GM21390 (cell line): ENCODE measurements around the gene SOX30.

Source experiments
- ATAC-seq: cut with Tn5 transposase; IDR thresholded peaks from one replicate; pipeline ENCODE4 v1.9.1; 2021; ENCODE audit not compliant: unreplicated experiment

SOX30 gene

DNA sequence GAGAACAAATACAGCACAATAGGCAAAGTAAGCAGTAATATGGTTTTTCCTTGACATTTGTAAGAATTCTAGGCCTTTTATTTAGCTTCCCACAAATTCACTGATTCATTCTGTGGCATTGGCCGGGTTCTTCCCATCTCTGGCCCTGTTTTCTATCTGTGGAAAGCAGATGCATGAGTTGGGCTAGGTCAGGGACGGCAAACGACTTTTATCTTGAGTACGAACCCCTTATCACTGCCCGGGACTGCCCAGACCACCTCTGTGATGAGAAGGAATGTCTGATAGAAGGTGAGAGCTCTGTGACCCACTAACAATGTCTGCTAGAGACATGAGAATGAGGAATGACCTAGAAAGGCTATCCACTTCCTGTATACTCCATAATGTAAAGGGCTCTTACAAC is 41.2 kb downstream of the SOX30 start:
- ATAC-seq: no peak

- ATAC-seq: no peak
Observed at GRCh38 chr5:157608972-157609565, 43.2 kb downstream of the SOX30 start.

GRCh38 chr5:157607371-157608161 is 44.7 kb downstream of the SOX30 start:
- ATAC-seq: no peak

- ATAC-seq: no peak
Observed at GRCh38 chr5:157606046-157606445, 46.2 kb downstream of the SOX30 start.

DNA sequence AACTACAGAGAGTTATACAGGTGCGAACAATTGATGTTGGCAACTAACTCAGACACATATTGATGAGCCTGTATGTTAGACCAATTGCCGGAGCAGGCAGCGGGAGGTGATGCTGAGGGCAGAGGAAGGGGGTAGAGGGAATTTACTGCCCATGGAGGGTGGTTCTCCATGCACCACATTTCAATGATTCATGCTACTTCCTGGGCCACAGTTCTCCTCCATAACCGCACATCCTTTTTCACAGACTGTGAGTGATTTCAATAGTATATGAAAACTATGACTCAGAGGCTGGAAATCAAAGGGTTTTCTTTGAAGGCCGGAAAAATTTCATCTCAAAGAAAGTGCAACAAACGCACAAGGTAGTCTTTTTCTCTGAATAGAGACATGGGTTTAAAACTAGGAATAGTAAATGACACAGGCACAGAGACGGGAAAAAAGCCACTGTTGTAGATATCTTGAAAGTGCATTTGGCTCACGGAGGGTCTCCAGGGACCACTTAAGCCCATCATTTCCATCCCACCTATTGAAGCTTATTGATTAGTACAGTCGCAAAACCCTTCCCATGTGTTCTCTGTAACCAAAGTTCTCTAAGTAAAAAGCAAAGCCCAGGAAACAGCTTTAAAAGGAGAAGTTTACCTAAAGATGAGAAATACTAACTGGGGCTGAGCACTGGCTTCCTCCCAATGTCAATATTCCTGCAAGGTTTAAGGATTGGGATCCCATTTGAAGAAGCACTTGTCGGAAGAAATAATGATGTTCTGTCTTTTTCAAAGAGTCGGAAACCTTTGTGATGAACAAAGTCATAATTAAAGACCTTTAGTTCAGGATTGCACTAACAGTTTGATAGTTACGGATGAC is 48.7 kb downstream of the SOX30 start:
- ATAC-seq: no peak

DNA sequence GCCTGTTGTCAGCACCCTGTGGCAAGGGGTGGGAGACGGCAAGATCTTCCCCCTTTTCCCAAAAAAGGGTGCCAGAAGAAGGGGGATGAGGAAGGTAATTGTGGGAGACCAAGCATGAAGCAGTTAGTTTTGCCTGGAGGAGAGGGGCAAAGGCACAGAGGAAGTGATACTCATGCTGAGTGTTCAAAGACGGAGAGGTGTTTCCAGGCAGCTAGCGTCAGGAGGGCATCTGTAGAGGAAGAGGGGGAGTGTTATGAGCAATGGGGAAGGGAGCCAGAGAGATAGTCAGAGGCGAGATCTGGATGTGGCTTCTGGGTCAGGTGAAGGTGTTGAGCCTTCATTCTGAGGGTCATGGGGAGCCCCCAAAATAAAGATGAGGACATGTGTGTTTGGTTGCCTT is 49.7 kb downstream of the SOX30 start:
- ATAC-seq: peak; percentile 55

GRCh38 chr5:157600252-157600651 is 52.0 kb downstream of the SOX30 start:
- ATAC-seq: no peak

- no peak for ATAC-seq
Observed at GRCh38 chr5:157599565-157599964, 52.7 kb downstream of the SOX30 start.

DNA sequence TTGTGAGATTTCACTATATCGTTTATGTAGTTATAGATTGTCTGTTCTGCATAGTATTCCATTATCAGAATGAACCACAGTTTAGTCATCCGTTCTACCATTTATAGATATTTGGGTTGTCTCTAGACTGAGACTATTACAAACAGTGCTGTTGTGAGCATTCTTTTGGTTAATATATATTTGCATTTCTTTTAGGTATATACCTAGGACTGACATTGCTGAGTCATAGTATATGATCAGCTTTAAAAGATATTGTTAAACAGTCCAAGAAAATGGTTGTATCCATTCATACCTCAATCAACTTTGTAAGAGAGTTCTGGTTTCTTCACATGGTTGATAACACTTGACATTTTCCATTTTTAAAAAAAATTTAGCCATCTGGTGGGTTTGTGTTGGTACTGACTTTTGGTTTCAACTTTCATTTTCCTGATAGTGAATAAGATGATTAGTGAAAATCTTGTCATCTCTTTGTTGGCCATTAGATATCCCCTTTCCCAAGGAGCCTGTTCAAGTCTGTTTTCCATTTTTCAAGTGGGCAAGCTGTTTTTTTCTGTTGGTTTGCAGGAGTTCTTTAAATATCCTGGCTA is 53.8 kb downstream of the SOX30 start:
- peak; percentile 22 for ATAC-seq

- ATAC-seq: no peak
Observed at GRCh38 chr5:157597277-157597676, 55.0 kb downstream of the SOX30 start.

GRCh38 chr5:157596487-157596886 is 55.8 kb downstream of the SOX30 start:
- ATAC-seq: peak; percentile 76

GRCh38 chr5:157594675-157595459 is 57.4 kb downstream of the SOX30 start:
- no peak for ATAC-seq

DNA sequence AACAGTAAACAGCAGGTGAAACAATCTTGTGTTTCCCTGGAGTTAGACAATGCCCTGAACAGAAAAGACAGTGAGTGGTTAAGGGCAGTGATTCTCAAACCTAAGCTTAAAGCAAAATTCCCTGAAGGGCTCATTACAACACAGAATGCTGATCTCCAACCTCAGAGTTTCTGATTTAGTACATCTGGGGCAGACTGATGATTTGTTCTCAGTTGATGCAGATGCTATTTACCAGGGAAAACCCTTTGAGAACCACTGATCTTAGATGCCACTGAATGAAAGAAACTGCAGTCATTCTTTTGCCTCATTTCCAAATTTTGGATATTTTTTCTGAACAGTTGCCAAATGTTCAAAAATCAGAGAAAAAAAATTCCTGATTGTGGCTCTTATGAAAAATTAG is 58.0 kb downstream of the SOX30 start:
- no peak for ATAC-seq

DNA sequence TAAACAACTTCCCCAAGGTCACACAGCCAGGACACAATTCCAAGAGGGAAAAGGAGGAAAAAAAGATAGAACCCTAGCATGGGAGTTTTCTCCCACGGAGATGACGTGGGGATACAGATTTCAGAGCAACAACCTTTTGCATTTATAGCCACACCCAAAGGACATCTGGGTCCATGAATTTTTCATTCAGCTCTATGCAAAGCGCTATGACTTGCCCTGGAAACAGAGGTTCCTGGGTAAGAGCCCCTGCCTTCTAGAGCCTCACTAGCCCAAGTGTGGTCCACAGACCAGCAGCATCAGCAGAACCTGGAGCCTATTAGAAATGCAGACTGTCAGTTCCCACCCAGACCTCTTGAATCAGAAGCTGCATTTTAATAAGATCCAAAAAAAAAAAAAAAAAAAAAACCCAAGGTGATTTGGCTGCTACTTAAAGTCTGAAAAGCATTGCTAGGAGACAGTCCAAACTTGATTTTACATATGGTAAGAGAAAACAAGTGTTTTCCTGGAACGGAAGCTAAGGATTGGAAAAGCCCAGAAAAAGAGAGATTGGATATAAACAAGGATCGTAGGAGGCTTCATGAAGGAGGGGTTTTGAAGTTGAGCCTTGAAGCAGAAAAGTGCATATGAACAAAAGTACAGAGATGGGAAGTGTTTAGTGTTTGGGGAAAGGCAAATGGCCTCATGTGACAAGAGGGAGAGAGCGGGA is 59.0 kb downstream of the SOX30 start:
- no peak for ATAC-seq

- no peak for ATAC-seq
Observed at GRCh38 chr5:157592594-157592993, 59.6 kb downstream of the SOX30 start.

DNA sequence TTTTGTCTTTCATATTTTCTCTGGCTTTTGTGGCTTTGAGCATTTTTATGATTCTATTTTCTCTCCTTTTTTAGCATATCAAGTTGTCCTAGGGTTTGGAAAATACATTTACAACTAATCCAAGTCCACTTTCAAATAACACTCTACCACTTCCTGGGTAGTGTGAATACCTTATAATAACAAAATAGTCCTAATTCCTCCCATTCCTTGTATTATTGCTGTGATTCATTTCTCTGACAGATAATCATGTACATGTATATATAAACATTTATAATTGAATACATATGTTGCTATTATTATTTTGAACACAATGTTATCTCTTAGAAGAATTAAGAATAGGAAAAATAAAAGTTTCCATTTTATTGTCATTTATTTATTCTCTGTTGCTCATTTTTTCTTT is 61.8 kb downstream of the SOX30 start:
- no peak for ATAC-seq

DNA sequence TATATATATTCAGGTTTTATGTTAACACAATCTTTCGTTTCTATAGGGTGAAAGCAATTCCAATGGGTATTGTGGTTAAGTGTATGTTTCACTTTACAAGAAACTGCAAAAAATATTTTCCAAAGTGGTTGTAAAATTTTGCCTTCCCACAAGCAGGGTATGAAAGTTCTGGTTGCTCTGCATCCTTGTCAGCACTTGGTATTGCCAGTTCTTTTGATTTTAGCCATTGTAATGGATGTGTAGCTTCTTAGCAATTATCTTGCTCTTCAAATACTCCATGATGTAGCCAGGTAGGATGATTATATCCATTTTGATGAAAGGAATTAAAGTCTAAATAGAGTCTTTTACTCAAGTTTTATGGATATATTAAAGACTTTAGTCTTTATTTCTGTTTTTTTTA is 67.6 kb downstream of the SOX30 start:
- no peak for ATAC-seq

- ATAC-seq: peak; percentile 61
Observed at GRCh38 chr5:157582731-157583620, 69.3 kb downstream of the SOX30 start.

DNA sequence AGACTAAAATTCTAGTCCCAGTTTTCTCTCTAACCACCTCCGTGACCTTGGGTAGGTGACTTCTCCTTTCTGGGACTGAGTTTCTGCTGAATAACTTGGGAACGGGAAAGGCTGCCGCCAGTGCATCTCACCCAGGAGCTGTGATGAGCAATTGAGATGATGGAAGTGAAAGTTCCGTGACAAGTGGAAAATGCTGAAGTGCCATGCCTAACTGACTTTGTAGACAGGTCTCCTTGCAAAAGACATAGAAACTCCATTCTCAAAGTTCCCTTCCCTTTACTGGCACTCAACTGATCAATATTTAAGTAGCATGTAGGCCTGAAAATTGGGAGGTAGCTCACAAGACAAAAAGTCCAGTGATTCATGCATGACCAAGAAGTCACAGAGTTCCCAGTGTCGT is 70.3 kb downstream of the SOX30 start:
- no peak for ATAC-seq
